Suppressor macrophage treated with lipopolysaccharide for 1 hour (primary cell): ENCODE measurements around the gene ZFYVE19.

Source experiments
- DNase-seq, 3 donors: peaks; one replicate each; pipeline ENCODE4 v3.0.0-alpha.2; 2020 to 2022

Gene ZFYVE19

GRCh38 chr15:40847223-40847961, 40.5 kb downstream of the ZFYVE19 start:
- peak; percentile 88 to 91 (median 89) for DNase-seq

DNA sequence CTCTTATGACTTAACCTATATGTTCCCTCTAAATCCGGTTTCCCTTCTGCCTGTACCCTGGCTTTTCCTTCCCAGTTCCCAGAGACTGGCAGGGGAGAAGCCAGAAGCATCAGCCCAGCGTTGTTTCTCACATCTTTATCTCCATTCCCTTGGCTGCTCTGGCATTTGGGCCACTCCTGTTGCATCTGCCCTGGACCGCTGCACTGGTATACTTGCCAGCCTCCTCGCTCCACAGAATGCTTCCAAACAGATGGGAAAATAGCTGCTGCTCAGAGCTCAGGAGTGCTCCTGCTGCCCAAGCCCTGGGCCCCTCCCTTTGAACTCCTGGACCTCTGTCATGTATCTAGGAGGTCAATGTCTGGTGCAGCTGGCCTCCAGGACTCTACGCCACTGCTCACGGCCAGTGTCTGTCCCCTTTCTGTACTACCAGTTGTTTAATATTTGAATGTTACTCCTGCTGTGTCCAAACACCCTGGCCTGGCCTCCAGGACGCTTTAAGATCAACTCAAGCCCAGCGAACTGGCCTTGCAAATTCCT, 43.8 kb downstream of the ZFYVE19 start:
- DNase-seq: no peak

- DNase-seq: no peak
Observed at GRCh38 chr15:40852529-40852928, 45.6 kb downstream of the ZFYVE19 start.

GRCh38 chr15:40853241-40853890, 46.5 kb downstream of the ZFYVE19 start:
- no peak for DNase-seq

- no peak for DNase-seq
Observed at GRCh38 chr15:40854161-40854560, 47.3 kb downstream of the ZFYVE19 start.

DNA sequence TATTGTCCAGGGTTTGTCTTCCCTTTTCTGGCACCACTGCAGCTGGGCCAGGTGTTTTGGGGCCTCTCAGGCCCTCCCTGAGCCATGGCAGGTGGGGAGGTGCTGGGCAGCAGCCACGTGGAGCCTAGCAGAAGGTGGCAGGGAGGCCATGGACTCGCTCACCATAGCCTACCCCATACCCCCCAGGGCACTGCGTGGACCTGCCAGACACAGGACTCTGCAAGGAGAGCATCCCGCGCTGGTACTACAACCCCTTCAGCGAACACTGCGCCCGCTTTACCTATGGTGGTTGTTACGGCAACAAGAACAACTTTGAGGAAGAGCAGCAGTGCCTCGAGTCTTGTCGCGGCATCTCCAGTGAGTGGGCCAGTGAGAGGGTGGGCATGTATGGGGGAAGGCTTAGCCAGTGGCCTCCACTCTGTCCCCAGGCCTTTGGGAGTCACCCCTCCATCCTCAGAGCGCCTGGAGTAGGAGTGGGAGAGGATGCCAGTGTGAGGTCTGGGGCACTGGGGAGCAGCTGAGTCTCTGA, 48.9 kb downstream of the ZFYVE19 start:
- no peak for DNase-seq

DNA sequence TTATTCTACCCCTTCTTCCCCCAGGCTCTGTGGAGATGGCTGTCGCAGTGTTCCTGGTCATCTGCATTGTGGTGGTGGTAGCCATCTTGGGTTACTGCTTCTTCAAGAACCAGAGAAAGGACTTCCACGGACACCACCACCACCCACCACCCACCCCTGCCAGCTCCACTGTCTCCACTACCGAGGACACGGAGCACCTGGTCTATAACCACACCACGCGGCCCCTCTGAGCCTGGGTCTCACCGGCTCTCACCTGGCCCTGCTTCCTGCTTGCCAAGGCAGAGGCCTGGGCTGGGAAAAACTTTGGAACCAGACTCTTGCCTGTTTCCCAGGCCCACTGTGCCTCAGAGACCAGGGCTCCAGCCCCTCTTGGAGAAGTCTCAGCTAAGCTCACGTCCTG, 49.9 kb downstream of the ZFYVE19 start:
- DNase-seq: no peak

DNA sequence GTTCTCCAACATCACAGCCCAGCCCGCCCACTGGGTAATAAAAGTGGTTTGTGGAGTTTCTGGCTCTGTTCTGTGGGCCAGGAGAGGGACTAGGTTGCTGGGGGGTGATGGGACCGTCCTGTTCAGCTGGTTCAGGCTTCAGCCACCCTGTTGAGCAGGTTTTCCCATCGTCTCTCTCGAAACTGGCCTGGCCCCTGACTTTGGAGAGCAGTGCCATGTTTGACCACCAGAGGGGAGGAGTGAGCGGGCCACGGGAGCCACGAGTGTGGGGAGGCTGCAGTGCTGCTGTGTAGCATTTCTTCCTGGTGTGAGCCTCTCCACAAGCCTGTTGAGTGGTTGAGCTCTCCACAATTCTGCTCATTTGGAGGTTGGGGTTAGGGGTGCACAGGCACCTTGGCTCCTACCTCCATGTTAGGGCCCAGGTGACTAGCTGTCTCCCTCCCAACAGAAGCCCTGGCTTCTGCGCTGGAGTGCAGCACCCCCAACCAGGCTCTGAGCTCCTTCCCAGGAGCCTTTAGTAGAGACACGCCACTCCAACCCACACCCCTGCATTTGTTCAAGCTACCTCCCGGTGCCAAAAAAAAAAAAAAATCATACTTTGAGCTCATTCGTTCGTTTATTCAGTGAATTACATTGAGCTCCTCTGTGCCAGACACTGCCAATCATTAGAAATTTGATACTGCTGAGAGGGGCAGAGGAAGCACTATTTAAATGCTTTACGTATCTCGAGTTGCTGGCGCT, 50.9 kb downstream of the ZFYVE19 start:
- peak; percentile 70 to 82 (median 81) for DNase-seq

GRCh38 chr15:40858706-40859105, 51.8 kb downstream of the ZFYVE19 start:
- DNase-seq: no peak

DNA sequence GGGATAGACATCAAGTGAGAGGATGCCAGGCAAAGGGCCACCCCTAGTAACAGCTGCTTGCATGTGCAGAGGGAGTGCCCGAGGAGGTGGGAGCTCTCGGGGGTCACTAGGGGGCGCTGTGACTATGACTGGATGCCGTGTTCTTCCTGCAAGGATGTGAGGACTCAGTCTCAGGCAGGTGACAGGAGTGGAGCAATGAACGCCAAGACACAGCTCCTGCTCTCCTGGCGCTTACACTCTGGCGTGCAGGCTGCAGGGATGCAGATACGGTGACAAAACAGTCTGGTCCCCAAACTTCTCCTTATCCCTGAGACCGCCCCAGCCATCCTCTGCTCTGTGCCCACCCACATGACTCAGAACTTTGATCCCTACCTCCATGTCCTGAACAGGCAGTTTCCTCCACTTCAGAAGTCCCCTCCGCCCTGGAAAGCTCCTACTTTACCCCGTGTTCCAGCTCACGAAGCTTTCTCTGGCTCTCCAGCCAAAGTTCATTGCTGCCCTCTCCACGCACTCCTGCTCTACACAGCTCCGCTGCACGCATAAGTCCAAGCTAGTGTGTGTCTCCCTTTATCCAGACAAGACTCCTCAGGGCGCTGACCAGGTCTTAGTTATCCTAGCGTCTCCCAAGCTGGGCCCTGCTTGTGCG, 52.4 kb downstream of the ZFYVE19 start:
- peak; percentile 67 to 89 (median 75) for DNase-seq

DNA sequence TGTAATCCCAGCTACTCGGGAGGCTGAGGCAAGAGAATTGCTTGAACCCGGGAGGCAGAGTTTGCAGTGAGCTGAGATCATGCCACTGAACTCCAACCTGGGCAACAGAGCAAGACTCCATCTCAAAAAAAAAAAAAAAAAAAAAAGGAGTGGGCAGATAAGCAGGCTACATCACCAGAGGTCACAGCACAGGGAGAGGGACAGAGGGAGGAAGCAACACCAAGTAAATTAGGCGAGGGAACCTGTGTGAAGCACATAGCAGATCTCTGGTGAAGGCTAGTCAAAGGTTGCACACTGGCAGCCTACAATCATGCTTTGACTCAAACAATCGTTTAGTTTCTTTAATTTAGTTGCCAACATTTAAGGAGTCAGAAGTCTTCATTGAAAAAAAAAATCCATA, 54.3 kb downstream of the ZFYVE19 start:
- DNase-seq: peak in 1 of 3 donors; percentile 27

DNA sequence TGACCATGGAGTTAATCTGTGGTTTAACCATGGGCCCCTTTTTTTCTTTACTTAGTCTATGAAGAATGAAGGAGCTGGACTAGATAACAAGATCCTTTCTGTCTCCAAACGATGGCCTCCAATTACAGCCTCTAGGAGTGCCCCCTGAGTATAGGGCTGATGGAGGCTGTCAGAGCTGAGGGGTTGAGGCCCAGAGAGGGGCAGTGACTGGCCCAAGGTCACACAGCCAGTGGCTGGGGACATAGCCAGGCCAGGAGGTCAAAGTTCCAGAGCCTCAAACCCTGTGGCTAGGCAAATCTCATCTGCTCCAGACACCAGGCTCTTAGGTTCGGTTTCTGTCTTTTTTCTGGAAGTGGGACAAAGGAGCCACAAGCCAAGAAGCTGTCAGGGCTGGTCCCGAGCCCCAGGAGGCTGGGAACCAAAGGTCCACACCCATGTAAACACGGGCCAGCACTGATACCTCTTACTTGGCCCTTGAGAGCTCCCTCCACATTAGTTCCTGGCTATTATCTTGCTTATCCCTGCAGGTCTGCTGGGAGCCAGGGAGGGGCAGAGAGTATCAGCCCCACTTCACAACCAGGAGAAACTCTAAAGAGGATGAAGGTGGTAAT, 56.9 kb downstream of the ZFYVE19 start:
- DNase-seq: no peak
